HG03066 (cell line): ENCODE results near the gene GRIFIN.
"Not testable (repeated sequence)": the region's sequence is repeated elsewhere in the genome, so short reads cannot be mapped to it uniquely, and the experiment has no call there.

Experiments used
- ATAC-seq: cut with Tn5 transposase; IDR thresholded peaks from one replicate; pipeline ENCODE4 v1.9.1; 2021; ENCODE audit warnings: low read depth; ENCODE audit not compliant: unreplicated experiment

The GRIFIN gene

DNA sequence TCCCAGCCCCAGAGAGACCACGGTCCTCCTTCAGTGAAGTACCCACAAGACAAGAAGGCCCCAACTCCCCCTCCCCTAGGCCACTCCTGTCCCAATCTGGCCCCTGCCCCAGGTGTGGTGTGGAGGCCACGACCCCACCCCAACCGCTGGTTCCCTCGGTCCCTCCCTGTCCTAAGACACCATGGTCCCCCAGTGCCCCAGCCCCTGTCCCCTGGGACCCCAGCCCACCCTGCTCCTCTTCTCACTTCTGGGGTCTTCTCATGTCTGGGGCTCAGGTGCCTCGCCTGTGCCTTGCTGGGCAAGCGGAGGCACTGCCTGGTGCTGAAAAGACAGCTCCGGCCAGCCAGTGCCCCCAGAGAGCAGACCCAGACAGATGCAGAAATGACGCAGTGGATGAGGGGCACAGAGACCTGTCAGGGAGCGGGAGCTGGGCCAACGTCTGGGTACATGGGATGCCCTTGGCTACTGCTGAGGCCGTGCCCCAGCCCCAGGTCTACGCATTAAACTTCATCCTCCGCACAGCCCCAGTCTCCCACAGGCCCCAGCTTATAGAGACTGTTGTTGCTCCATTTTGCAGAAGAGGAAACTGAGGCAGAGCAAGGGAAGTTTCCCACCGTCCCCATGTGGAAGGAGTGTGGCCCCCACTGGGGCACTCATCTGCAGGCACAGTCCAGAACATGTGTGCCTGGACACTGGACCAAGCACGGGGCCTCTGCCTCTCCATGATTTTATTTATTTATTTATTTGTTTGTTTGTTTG, 14.8 kb downstream of the GRIFIN start:
- no peak for ATAC-seq

DNA sequence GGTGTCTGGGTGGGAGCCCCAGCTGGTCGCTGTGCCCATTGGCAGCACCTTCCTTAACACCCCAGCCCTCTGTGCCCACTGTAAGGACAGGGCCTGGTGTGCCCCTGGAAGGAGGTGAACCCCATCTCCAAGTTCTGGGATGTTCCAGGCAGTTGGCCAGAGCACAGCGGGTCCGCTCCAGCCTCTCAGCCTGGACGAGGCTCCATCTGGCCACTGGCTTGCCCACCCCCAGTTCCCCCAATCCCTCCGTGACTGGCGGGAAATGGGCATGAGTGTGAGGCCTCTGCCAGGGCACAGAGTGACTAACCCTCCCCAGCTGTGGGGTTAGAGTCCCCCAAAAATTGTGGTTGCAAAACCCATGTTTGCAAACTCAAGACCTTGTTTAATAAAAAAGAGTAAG, 15.6 kb downstream of the GRIFIN start:
- ATAC-seq: no peak

DNA sequence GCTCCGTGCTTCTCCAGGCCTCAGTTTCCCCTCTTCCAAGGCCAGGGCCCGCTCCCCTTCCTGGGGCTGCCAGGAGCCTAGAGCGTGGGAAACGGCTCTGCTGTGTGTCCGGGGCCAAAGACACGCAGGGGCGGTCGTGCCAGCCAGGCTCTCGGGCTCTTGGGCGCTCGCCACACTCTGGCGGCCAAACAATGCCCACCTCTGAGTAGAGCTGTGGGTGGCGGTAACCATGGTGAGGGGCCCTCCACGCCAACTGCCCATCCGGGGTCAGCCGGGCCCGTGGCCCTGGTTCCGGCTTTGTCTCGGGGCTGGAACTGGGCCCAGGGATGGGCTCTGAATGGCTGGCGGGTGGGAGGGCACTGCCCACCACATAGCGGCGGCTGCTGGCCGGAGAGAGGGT, 16.0 kb downstream of the GRIFIN start:
- no peak for ATAC-seq

DNA sequence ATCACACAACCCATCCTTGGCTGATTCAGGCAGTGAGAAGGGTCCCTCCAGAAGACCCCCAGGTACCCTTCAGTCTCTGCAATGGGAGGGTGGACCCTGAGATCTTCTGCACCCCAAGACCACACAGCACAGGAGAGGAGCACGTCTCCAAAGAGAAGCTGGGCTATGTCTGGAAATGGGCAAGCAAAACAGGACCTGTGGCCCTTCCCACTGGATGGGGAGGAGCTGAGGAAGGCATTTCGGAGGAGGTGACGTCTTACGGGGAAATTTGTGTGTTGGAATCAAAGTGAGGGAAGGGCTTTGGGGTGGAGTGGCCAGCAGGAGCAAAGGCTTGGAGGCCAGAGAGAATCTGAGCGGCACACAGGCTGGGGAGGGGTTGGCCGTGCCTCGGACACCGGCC, 16.5 kb downstream of the GRIFIN start:
- ATAC-seq: no peak

DNA sequence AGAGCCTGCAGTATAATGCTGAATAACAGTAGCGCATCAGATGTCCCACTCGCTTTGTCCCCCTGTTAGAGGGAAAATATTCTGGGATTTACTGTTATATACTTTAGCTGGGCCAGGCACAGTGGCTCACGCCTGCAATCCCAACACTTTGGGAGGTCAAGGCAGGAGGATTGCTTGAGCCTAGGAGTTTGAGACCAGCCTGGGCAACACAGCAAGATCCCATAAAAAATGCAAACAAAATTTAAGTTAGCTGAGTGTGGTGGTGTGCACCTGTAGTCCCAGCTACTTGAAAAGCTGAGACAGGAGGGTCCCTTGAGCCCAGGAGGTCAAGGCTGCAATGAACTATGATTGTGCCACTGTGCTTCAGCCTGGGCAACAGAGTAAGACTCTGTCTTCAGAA, 22.3 kb downstream of the GRIFIN start:
- ATAC-seq: not testable (repeated sequence)

DNA sequence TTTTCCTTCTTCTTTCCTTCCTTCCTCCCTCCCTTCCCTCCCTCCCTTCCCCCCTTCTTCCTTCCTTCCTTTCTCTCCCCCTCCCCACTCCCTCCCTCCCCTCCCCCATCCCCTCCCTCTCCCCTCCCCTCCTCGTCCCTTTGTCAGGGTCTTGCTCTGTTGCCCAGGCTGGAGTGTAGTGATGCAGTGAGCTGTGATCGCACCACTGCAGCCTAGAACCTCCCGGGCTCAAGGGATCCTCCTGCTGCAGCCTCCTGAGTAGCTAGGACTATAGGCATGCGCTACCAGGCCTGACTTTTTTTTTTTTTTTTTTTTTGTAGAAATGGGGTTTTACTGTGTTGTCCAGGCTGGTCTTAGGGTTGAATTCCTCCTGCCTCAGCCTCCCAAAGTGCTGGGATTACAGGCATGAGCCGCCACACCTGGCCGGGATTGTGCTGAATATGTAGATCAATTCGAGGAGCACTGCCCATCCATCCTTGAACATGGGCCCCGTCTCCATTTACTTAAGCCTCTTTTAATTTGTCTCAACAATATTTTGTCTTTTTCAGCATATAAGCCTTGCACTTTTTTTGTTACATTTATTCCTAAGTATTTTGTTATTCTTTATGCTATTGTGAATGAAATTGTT, 23.4 kb downstream of the GRIFIN start:
- ATAC-seq: no peak

DNA sequence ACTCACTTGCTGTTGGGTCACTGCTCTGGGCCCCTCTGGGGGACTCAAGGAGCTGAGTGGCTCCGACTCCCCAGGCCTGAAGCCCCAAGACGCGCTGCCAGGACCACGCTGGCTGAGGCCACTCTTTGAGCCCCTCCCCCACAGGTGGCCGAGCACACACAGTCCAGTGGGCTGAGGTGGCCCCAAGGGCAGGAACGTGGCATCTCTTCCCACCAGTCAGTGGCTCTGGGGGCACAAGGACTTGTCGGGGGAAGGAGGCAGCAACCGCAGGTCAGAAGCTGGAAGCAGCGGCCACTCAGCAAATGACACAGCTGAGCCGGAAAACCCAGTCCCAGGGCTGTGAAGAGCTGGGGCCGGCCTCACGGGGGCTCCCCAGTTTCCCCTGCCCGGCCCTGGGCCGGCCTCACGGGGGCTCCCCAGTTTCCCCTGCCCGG, 24.1 kb downstream of the GRIFIN start:
- peak; percentile 37 for ATAC-seq

DNA sequence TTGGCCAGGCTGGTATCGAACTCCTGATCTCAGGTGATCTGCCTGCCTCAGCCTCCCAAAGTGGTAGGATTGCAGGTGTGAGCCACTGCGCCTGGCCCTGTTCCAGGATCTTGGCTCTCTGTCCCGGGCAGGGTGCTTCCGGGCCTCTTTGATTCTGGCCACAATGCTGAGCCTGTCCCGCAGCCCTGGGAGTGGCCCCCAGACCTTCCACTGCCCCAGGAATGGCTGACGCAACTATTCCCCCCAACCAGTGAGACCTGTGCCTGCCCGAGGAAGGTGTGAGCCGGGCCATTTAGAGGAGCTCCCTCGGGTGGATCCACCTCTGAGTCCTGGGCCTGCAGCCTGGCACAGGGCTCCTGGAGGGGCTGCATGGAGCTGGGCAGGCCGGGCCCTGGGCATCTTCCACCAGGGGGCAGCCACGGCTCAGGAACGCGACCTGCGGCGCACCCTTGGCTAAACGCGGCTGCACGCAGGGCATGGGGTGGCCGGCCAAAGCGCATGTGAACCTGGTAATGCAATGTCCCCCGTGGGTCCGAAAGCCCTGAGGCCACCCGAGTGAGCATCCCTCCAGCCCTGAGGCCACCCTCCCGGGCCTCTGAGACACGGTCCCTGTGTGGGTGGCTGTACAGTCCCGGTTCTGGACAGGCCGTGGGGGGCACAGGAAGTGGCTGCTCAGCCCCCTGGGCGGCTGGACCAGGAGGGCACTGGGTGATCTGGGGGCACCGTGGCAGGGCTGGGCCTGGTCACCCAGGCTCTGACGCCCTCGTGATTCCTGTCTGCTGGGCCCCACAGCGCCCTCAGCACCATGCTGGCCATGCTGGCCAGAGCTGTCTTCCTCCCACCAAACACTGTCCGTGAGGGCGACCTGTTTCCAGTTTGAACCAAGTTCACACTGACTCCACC, 24.8 kb downstream of the GRIFIN start:
- ATAC-seq: peak; percentile 82

DNA sequence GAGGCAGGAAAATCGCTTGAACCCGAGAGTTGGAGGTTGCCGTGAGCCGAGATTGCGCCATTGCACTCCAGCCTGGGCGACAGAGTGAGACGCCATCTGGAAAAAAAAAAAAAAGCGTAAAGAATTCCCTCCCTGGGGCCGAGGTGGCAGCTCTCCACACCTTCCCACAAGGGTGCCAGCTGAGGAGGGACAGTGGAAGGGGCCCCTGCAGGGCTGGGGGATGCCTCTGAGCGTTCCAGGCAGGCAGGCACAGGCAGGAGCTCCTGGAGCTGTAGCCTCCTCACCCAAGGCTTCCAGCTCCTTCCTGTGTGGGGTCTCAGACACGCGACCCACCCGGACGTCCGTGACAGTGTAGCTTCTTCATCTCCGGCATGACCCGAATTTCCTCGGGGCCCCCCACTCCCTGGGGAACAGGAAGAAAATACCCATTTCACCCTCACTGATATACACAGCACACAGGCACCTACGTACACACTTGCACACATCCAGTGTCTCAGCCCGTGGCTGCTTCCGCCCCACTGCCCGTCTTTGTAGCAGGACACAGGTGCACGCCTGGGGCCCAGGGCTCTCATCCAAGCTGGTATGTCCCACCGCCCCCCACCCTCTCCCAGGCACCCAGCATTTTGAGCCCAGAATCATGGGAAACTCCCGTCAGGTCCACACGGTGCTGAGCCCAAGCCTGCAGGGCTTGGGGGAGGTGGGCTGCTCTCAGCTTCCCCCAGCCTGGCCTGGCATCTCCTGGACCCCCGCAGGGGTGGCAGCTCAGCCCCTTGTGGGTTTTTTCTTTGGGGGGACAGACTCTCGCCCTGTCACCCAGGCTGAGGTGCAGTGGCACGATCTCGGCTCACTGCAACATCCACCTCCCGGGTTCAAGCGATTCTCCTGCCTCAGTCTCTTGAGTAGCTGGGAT, 25.7 kb downstream of the GRIFIN start:
- no peak for ATAC-seq

DNA sequence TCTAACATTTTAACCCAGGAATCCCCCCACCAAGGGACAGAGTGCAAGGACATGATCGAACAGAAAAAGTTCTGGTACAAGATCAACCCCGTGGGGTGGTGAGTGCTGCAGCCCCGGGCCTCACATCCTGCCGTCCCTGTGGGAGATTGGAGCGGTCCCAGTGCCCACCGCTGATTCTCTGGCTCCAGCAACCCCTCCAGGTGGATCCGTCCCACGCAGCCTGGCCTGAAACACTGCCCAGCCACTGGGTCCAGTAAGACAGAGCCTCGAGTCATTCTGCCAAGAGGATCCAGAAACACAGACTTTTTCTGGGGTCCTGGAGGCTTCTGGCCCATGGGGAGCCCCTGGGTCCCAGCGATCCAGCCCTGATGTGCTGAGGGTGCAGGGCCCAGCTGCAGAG, 29.5 kb downstream of the GRIFIN start:
- ATAC-seq: no peak

DNA sequence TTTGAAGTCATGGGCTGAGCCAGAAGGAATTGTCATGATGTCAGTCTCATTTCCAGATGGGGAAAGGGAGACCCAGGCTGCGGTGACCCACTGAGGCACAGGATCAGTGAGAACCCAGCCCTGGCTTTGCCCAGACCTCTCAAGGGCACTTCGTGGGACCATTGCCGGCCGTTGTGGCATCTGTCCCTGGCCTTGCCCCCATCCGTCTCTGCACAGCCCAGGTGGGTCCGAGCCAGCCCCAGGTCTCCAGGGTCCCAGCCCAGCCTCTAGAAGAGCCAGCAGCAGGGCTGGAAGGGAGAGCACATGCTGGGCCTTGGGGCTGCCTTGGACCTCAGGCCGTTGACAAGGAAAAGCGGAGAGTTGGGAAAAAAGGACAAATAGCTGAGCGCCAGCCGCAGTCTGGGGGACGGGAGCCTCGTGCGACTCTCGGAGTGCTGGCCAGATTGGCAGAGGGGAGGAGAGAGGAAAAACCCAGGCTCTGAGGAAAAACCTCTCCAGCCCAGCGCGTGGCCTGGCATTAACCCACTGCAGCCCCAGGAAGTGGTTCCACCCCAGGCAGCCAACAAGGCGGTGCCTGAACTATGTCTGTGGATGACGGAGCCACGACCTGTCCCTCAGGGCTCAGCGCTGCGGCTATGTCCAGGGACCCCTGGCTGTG, 30.2 kb downstream of the GRIFIN start:
- no peak for ATAC-seq

DNA sequence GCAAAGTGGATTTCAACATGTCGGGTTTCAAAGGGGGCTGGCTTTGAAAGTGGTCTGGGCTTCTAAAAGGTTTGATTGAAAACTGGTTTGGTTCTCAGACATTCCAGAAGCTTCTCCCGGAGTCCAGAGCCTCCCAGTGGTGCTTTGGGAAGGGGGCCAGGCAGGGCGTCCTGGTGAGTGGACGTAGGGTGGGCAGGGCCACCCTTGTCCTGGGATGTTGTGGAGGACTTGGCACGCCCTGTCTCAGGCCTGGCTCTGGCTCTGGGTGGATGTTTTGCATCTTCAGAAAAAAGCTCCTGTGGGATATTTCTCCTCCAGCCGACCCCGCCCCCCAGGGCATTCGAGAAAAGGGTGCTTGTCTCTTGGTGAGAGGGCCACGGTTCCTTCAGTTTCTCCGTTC, 31.2 kb downstream of the GRIFIN start:
- no peak for ATAC-seq

DNA sequence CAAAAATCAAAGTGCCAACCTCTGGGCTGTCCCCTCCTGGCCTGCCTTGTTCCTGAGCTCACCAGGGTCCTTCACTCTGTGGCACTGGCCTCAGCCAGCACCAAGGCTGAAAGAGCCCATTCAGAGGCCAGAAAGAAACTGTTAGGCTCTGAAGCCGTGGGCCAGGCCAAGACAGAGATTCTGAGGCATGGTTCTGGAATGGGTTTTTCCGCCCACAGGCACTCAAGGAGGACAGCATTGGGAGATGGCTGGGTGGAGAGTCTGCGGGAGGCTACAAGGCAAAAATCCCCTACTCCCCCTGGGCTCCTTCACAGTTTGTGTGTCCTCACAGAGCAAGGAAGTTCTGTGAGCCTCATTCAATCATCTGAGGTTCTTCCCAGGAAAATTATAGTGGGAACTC, 31.7 kb downstream of the GRIFIN start:
- ATAC-seq: no peak

DNA sequence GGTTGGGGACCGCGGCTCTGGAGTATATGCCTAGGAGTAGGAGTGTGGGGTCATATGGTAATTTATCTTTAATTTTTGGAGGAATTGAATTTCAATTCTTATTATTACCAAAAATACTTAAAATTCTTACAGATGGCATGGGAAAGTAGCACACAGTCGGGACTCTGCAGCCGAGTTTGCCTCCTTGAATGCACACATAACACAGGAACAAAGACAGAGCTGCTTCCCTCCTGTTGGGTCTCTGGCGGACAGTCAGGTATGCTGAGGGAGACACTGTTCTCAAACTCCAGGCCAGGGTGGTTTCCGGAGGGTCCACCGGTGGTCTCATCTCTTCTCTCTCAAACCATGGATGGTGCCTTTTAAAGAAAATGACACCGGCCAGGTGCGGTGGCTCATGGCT, 32.7 kb downstream of the GRIFIN start:
- no peak for ATAC-seq

DNA sequence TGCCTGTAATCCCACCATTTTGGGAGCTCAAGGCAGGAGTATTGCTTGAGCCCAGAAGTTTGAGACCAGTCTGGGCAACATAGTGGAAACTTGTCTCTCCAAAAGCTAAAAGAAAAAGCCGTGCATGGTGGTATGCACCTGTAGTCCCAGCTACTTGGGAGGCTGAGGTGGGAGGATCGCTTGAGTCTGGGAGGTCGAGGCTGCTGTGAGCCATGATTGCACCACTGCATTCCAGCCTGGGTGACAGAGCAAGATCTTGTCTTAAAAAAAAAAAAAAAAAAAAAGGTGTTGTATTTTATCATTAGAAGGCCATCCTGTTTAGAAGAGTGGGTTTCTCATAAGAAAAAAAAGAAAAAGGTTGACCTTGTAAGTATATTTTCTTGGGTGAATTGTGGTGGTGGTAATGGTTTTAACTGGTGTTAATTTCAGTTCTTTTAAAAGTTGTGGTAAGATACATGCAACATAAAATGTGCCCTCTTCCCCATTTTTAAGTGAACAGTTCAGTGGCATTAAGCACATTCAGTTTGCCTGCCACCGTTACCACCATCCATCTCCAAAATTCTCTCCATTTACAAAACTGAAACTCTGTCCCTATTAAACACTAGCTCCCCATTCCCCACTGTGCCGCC, 34.7 kb downstream of the GRIFIN start:
- no peak for ATAC-seq

DNA sequence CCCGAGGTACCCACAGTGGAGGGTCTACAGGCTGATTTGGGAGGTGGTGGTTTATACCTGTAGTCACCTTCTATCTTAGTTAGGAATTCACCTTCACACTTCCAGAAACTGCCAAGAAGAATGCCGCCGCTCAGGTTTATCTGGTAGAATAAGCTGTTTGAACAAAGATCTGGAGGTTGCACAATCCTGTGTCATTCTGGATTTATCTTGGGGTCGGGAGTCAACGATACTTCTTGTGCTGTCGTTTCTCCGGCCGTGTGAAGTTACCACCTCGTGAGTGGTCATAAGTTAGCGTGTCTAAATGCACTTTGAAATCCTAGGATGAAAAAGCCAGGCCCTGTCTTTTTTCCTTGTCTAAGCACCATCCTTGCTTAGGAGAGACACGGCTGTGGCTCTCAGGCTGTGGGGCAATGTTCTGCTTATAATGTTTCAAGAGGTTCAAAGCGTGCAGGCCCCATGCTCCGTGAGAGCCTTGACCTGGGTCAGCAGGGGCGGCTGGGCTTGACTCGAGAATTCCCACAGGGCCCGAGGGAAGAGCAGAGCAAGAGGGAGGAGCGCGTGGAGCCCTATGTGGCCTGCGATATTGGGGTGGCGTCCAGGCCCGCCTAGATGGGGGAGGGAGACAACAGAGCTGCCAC, 35.5 kb downstream of the GRIFIN start:
- no peak for ATAC-seq

DNA sequence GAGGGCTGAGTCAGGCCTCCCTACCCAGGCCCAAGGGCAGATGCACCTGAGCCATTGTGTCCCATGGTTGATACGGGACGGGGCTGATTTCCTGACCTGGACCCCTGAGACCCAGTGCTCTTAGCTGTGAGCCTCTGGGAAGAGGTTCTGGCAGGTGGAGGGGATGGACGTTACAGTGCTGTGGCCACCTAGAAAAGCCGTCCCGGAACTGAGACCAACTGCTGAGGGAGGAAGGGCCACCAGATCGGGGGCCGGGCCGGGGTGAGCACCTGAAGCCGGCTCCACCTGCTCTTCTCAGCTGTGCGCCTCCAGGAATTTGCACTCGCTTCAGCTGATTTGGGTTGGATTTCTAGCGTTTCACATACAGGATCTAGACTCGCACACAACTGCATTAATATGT, 37.4 kb downstream of the GRIFIN start:
- ATAC-seq: no peak

DNA sequence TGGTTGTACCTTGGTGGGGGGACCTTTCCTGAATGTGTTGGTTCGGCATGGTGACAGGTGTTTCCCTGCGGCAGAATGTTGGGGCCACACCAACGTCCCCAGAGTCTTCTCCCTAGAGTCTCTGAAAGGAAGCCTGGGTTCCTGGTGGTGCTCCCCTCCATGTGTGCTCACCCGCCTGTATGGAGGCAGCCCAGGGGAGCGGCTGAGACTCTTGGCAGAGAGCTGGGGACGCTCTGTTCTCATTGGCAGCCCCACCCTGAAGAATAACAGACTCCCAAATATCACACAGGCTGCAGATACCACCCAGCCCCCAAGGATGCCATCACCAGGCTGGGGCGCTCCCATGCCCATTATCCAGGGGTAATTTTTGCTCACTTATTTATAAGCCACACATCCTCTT, 38.0 kb downstream of the GRIFIN start:
- no peak for ATAC-seq
